ENCODE data around the gene CRYGS. TPM values are rescaled to one million over a fixed set of nuclear protein-coding genes. Genes with fewer than 3 reads are reported as not detected.
"Not testable (repeated sequence)": the region's sequence is repeated elsewhere in the genome, so short reads cannot be mapped to it uniquely, and the experiment has no call there.

CRYGS gene
- total RNA-seq, result 1.1 TPM
- long read RNA-seq, result 0 reads

GRCh38 chr3:186544281-186544680 is at the start of gene CRYGS:
Gene CRYGS, minus strand, starts transcription at chr3:186544380. Its CDS starts 54 bp downstream, at chr3:186544326.
- intact Hi-C loops (cut with DNase I), result loop anchor here (5.0 kb wide), 1 partner anchor 562 kb away; no protein-coding TSS in a partner anchor
- no peak for DNase-seq
- no peak for ATAC-seq (ENCODE audit: poor library complexity)

GRCh38 chr3:186593862-186594261 is 49.7 kb upstream of the CRYGS start:
- DNase-seq, result no peak
- ATAC-seq (ENCODE audit: poor library complexity), result no peak
- intact Hi-C loops (cut with DNase I), result no loop called here

GRCh38 chr3:186592682-186593081 is 48.5 kb upstream of the CRYGS start:
- intact Hi-C loops (cut with DNase I), result no loop called here
- ATAC-seq (ENCODE audit: poor library complexity) (no peak), DNase-seq (no peak)

- DNase-seq, result no peak
- ATAC-seq (ENCODE audit: poor library complexity), result no peak
- intact Hi-C loops (cut with DNase I), result no loop called here
These were observed 46.6 kb upstream of the CRYGS start for GRCh38 chr3:186590580-186591295.

- ATAC-seq (ENCODE audit: poor library complexity) (no peak), DNase-seq (no peak)
- intact Hi-C loops (cut with DNase I), result no loop called here
These were observed 45.8 kb upstream of the CRYGS start for GRCh38 chr3:186589856-186590579.

- intact Hi-C loops (cut with DNase I), result no loop called here
- ATAC-seq (ENCODE audit: poor library complexity) (no peak), DNase-seq (no peak)
These were observed 44.9 kb upstream of the CRYGS start for GRCh38 chr3:186589121-186589520.

- intact Hi-C loops (cut with DNase I), result no loop called here
- DNase-seq (no peak), ATAC-seq (ENCODE audit: poor library complexity) (no peak)
These were observed 44.5 kb upstream of the CRYGS start for GRCh38 chr3:186588632-186589031.

DNA sequence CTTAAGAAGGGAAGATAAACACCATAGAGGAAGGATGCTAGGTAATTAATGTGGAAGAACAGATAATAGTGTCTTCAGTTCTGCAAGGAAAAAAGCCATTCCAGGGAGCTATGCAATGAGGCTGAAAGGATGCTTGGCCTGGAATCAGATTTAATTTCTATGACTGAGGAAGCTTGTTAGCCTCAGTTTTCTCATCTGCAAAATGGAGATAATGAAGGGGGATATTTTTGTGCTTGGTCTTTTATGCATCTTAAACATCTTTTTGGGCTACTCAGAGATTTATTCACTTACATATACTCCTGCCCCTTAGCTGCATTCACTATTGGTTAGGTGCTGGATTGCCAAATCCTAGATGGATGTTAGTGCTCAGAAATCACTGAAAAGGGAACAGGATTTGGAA is 43.0 kb upstream of the CRYGS start:
- intact Hi-C loops (cut with DNase I), result no loop called here
- ATAC-seq (ENCODE audit: poor library complexity), result no peak

GRCh38 chr3:186586245-186586644 is 42.1 kb upstream of the CRYGS start:
- ATAC-seq (ENCODE audit: poor library complexity); DNase-seq; intact Hi-C loops (cut with DNase I): not testable (repeated sequence)

More for the DNA sequence above, 43.0 kb upstream of the CRYGS start:
- no peak for DNase-seq

DNA sequence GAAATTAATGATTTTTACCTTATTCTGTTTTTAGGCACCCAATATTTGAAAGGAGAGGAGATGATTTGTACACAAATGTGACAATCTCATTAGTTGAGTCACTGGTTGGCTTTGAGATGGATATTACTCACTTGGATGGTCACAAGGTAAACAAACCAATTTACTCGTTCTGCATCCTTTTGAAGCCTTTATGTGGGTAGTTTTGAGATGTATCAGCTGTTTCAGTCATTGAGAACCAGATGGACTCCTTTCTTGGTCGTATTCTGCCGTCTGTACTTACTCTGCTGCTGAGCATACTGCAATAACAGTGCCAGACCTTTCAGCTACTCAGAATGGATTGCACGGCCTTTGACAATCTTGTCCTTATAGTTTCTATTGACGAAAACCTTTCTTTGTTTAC is 39.7 kb upstream of the CRYGS start:
- no peak for ATAC-seq (ENCODE audit: poor library complexity)
- intact Hi-C loops (cut with DNase I), result no loop called here

GRCh38 chr3:186582541-186582940 is 38.4 kb upstream of the CRYGS start:
- intact Hi-C loops (cut with DNase I), result no loop called here
- ATAC-seq (ENCODE audit: poor library complexity) (no peak), DNase-seq (no peak)

More for the DNA sequence above, 39.7 kb upstream of the CRYGS start:
- DNase-seq, result no peak

GRCh38 chr3:186580785-186581184 is 36.6 kb upstream of the CRYGS start:
- intact Hi-C loops (cut with DNase I), result no loop called here
- no peak for DNase-seq
- no peak for ATAC-seq (ENCODE audit: poor library complexity)

GRCh38 chr3:186577521-186577920 is 33.3 kb upstream of the CRYGS start:
- intact Hi-C loops (cut with DNase I), result no loop called here
- no peak for DNase-seq
- ATAC-seq (ENCODE audit: poor library complexity), result no peak

GRCh38 chr3:186571644-186572013 is 27.4 kb upstream of the CRYGS start:
- no peak for ATAC-seq (ENCODE audit: poor library complexity)
- DNase-seq, result no peak
- intact Hi-C loops (cut with DNase I), result no loop called here

GRCh38 chr3:186570941-186571643 is 26.9 kb upstream of the CRYGS start:
- DNase-seq (no peak), ATAC-seq (ENCODE audit: poor library complexity) (no peak)
- intact Hi-C loops (cut with DNase I), result no loop called here

DNA sequence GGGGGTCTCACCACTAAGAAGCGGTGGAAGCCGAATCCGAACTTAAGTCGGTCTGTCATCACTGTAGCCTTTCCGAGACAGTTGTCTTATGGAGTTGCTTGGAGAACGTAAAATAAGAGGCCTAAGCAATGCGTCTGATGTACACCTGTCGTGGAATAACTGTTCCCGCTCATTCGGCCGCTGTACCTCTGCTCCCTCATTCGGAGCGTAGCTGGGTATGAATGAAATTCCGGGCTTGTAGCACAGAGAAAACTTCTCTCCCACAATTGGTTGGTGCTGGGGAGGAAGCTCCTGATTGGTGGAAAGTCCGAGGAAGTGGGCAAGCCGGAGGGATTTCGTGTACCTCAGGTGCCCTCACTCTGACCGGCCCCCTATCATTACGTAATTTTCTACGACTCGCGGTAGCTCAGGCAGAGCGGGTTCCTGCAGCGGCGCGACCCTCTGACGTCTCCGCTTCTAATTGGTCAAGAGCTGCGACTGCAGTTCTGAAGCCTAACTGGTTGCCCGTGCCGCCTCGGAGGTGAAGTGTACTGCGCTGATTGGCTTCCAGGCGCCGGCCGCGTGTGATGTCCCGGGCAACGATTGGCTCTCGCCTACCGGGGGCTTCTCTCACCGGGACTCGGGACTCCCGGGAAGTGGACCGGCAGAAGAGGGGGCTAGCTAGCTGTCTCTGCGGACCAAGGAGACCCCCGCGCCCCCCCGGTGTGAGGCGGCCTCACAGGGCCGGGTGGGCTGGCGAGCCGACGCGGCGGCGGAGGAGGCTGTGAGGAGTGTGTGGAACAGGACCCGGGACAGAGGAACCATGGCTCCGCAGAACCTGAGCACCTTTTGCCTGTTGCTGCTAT is 26.1 kb upstream of the CRYGS start, which contains the start of gene DNAJB11:
TSS of gene DNAJB11 (plus strand) at position 625 of the 845 bp plus-strand sequence. CDS start at position 803, 178 bp downstream.
- intact Hi-C loops (cut with DNase I), result no loop called here
- ATAC-seq (ENCODE audit: poor library complexity) (peak; percentile 94), DNase-seq (peak; percentile 99)

DNA sequence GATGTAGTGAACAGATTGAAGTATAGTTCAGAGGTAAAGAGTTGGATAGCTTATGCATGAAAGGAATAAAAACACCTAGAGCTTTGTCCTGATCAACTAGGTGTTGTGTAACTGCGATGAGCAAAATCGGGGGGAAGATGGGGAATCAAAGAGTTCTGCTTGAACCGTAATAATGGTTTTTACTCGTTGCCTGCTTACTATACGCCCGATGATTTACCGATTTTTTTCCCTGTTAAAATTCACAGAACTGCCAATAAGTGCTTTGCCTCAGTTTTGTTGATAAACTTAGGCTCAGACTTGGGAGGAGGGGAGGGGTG is 25.6 kb upstream of the CRYGS start:
- DNase-seq, result no peak
- intact Hi-C loops (cut with DNase I), result no loop called here
- ATAC-seq (ENCODE audit: poor library complexity), result no peak

DNA sequence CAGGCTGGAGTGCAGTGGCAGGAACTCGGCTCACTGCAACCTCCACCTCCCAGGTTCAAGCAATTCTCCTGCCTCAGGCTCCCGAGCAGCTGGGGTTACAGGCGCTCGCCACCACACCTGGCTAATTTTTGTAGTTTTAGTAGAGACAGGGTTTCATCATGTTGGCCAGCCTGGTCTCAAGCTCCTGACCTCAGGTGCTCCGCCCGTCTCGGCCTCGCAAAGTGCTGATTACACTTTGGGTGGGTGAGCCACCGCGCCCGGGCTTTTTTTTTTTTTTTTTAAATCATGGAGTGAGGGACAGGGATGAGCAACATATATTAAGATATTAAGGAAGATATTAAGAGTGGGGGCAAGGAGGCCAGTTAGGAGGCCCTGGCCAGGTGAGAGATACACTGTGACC is 25.2 kb upstream of the CRYGS start:
- DNase-seq; ATAC-seq (ENCODE audit: poor library complexity); intact Hi-C loops (cut with DNase I): not testable (repeated sequence)
